H1 (cell line): ENCODE results near the gene CYP11A1. TPM values are rescaled to one million over a fixed set of nuclear protein-coding genes. Genes with fewer than 3 reads are reported as not detected.

Experiments
- polyA plus RNA-seq, 7 experiments: library from polyadenylated mRNA; depleted of rRNA in 3 of 7; stranded (reverse) in 5 of 7; unstranded in 2 of 7; fragments of >200 nt in 5 of 7; fragments of 200-250 nt in 2 of 7; gene quantifications; 1 replicate in 5 of 7; 2 replicates in 1 of 7; 4 replicates in 1 of 7; pipeline versions ENCODE4 v1.2.1 to v1.2.3, GENCODE V29; 2011 to 2013; ENCODE audit warnings: missing spikeins in 2 of 7, mixed read lengths in 2 of 7
- total RNA-seq: library from RNA; stranded (reverse); fragmentation: NEBNext Ultra II Directional; extraction: Animal tissue kit (Norgen Biotek cat#: 25700); gene quantifications from 2 replicates; pipeline ENCODE4 v1.2.1, GENCODE V29; 2021
- TF ChIP-seq, protein P1 (sequence below), 3 experiments: IDR thresholded peaks; 1 replicate in 2 of 3; 2 replicates in 1 of 3; pipeline versions ENCODE4 v1.5.1 to v1.6.1; 2011; ENCODE audit warnings: low read length in 3 of 3, mild to moderate bottlenecking in 3 of 3, inconsistent platforms in 2 of 3, low read depth in 1 of 3, moderate library complexity in 1 of 3; ENCODE audit not compliant: insufficient read depth in 1 of 3; ENCODE audit errors: control extremely low read depth in 1 of 3

Gene CYP11A1
- total and polyA plus RNA-seq, 2 of the 8 experiments (the other 6 are each of a cell fraction or from before 2014, with no cell fraction given), result 1.9 to 7.2 TPM

DNA sequence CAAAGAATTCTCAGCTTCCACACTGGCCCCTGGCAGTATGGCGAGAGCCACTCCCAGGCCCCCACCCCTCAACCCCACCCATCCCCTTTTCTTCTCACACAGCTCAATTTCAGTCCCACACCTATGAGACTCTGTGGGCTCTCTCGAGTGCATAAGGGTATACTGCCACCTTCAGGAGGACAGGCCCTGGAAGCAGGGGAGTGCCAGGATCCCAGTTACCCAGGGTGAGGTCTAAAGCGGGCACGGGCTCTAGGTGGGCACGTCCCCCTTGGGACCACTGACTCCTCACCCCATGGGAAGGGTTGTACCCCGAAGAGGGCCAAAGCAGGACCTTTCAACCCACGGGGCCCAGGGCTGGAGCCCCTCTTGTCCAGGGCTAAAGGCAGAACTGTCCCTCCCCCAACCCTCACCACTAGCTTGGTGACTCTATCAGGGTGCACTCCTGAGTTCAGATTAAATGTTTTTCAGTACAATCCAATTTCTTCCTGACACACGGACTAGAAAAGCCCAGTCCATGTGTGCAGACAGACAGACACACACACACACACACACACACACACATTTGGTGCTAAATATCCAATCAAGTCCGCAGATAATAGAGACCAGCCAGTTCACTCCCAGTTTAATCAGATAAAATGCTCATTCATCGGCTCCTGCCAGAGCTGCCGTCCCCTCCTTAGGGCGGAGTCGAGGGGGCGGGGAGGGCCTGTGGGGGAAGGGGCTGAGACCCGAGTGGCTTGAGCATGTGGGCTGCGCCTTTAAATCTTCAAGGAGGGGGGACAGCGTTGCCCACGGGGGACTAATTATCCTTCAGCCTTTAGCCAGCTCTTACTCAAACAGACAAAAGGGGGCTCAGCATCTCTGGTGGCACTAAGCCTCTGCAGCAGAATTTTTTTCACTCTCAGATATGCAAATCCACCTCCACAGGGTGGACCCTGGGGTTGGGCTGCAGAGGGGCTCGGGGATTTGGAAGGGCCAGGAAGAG lies 59.3 kb downstream of the CYP11A1 start (continued):
- TF ChIP-seq, protein P1, sequence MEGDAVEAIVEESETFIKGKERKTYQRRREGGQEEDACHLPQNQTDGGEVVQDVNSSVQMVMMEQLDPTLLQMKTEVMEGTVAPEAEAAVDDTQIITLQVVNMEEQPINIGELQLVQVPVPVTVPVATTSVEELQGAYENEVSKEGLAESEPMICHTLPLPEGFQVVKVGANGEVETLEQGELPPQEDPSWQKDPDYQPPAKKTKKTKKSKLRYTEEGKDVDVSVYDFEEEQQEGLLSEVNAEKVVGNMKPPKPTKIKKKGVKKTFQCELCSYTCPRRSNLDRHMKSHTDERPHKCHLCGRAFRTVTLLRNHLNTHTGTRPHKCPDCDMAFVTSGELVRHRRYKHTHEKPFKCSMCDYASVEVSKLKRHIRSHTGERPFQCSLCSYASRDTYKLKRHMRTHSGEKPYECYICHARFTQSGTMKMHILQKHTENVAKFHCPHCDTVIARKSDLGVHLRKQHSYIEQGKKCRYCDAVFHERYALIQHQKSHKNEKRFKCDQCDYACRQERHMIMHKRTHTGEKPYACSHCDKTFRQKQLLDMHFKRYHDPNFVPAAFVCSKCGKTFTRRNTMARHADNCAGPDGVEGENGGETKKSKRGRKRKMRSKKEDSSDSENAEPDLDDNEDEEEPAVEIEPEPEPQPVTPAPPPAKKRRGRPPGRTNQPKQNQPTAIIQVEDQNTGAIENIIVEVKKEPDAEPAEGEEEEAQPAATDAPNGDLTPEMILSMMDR (IDR thresholded peaks at IDR 0.05; ENCODE audit: control extremely low read depth in 1 of 3, insufficient read depth in 1 of 3, low read depth in 1 of 3, low read length in 3 of 3), result peak; percentile 74 to 87 (median 85)
